Keratinocyte (primary cell): Measurements from ENCODE around the gene CDH13. TPM values are rescaled to one million over a fixed set of nuclear protein-coding genes. Genes with fewer than 3 reads are reported as not detected.

Source experiments
- DNase-seq: peaks from one replicate; pipeline ENCODE4 v3.0.0-alpha.2; 2011; ENCODE audit warnings: low read depth, missing footprints, low spot score
- FAIRE-seq: peaks from 2 replicates; lab custom pipeline; 2011; peaks lifted over from hg19 to GRCh38; lab: Jason Lieb, UNC
- H2AFZ ChIP-seq: 2 replicates; pipeline ENCODE4 v1.6.0; 2012; ENCODE audit warnings: low read length, control low read depth, inconsistent platforms; ENCODE audit not compliant: control insufficient read depth
- H3K27ac ChIP-seq: 2 replicates; pipeline ENCODE4 v1.5.1; 2011; ENCODE audit warnings: low read length; ENCODE audit not compliant: control insufficient read depth, insufficient read depth
- H3K27me3 ChIP-seq: 3 replicates; pipeline ENCODE4 v1.6.0; 2011; ENCODE audit warnings: low read length; ENCODE audit not compliant: control insufficient read depth, insufficient read depth; ENCODE audit errors: extremely low read depth
- H3K36me3 ChIP-seq, 2 experiments: 2 replicates in 1 of 2; 3 replicates in 1 of 2; pipeline ENCODE4 v1.5.1; 2011; ENCODE audit warnings: low read length in 2 of 2, mild to moderate bottlenecking in 1 of 2; ENCODE audit not compliant: control insufficient read depth in 2 of 2, insufficient read depth in 2 of 2; ENCODE audit errors: extremely low read depth in 1 of 2
- H3K4me1 ChIP-seq: 3 replicates; pipeline ENCODE4 v1.5.1; 2011; ENCODE audit warnings: low read length; ENCODE audit not compliant: control insufficient read depth, insufficient read depth; ENCODE audit errors: extremely low read depth
- H3K4me2 ChIP-seq: 3 replicates; pipeline ENCODE4 v1.6.0; 2011; ENCODE audit warnings: low read depth, low read length; ENCODE audit not compliant: control insufficient read depth, insufficient read depth; ENCODE audit errors: extremely low read depth
- H3K4me3 ChIP-seq, 3 experiments: fragments of 200-600 bp in 1 of 3; sonication (generic) in 1 of 3; 2 replicates in 2 of 3; 3 replicates in 1 of 3; pipeline ENCODE4 v1.5.1; 2011 to 2016; ENCODE audit warnings: low read length in 3 of 3, mild to moderate bottlenecking in 3 of 3, control low read depth in 2 of 3, inconsistent platforms in 1 of 3, low read depth in 1 of 3, mixed read lengths in 1 of 3, mixed run types in 1 of 3, moderate library complexity in 1 of 3; ENCODE audit not compliant: control insufficient read depth in 2 of 3, insufficient read depth in 2 of 3; ENCODE audit errors: extremely low read depth in 1 of 3
- H3K79me2 ChIP-seq: 2 replicates; pipeline ENCODE4 v1.6.0; 2012; ENCODE audit warnings: low read length; ENCODE audit not compliant: control insufficient read depth, insufficient read depth
- H3K9ac ChIP-seq: 3 replicates; pipeline ENCODE4 v1.6.0; 2011; ENCODE audit warnings: low read length; ENCODE audit not compliant: control insufficient read depth, insufficient read depth; ENCODE audit errors: extremely low read depth
- H3K9me1 ChIP-seq: 3 replicates; pipeline ENCODE4 v1.6.0; 2011; ENCODE audit warnings: low read length; ENCODE audit not compliant: control insufficient read depth, insufficient read depth; ENCODE audit errors: extremely low read depth
- H3K9me3 ChIP-seq: 2 replicates; pipeline ENCODE4 v1.5.1; 2012; ENCODE audit warnings: low read depth, low read length; ENCODE audit not compliant: control insufficient read depth
- H4K20me1 ChIP-seq: 3 replicates; pipeline ENCODE4 v1.6.0; 2011; ENCODE audit warnings: low read length; ENCODE audit not compliant: control insufficient read depth, insufficient read depth; ENCODE audit errors: extremely low read depth
- EZH2 ChIP-seq: IDR thresholded peaks from one replicate; pipeline ENCODE4 v1.6.1; 2012; ENCODE audit warnings: inconsistent platforms, mild to moderate bottlenecking, low read length, moderate library complexity
- dilution Hi-C: fragments of 300-500 bp; cut with MboI; formaldehyde crosslinking; loops from one replicate; pipeline ENCODE4 v1.7.0; 2020; ENCODE audit warnings: low sequenced_read_pairs; ENCODE audit not compliant: extremely low pct_ligation_motif_present
- polyA plus RNA-seq, 5 experiments: library from polyadenylated mRNA; depleted of rRNA in 3 of 5; stranded (reverse) in 3 of 5; stranded (forward) in 1 of 5; unstranded in 1 of 5; fragments of >200 nt; gene quantifications; 1 replicate in 1 of 5; 2 replicates in 3 of 5; 3 replicates in 1 of 5; pipeline versions ENCODE4 v1.2.1 to v1.2.3, GENCODE V29; 2011 to 2012; ENCODE audit warnings: missing spikeins in 2 of 5, low read depth in 1 of 5, low replicate concordance in 1 of 5
- TF ChIP-seq, protein P1 (sequence below), 3 experiments: IDR thresholded peaks in 1 of 3; conservative IDR thresholded peaks in 1 of 3; optimal IDR thresholded peaks in 1 of 3; 2 replicates in 2 of 3; 3 replicates in 1 of 3; pipeline versions ENCODE3 to v1.5.1; 2011; ENCODE audit warnings: low read length in 3 of 3, mild to moderate bottlenecking in 3 of 3, moderate library complexity in 2 of 3, control low read depth in 1 of 3, inconsistent platforms in 1 of 3; ENCODE audit not compliant: insufficient read depth in 2 of 3; ENCODE audit errors: extremely low read depth in 1 of 3

The CDH13 gene
- polyA plus RNA-seq, 1 donor (not counting 4 experiments of a cell fraction or from before 2014, with no cell fraction given) = 111 TPM

DNA sequence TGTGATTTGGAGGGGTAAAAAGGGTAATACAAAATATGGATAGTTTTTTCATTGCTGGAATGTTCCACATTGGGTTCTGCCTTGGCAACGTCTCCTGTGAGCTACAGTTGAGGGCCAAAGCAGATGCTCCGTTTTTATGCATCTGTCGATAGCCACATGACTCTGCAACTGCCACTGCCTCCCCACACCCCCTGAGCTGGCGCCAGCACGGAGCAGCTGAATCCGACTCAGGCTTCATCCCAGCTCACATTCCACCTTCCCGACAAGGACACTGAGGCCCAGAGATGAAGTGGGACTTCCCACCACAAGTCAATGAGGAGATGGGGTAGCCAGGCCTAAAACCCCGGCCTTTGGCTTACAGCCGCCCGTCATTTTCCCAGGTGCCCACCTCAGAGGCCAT, 334.1 kb downstream of the CDH13 start:
- no peak overlapping the region for H3K27ac ChIP-seq
- dilution Hi-C loops = no loop called here
- no peak for FAIRE-seq

DNA sequence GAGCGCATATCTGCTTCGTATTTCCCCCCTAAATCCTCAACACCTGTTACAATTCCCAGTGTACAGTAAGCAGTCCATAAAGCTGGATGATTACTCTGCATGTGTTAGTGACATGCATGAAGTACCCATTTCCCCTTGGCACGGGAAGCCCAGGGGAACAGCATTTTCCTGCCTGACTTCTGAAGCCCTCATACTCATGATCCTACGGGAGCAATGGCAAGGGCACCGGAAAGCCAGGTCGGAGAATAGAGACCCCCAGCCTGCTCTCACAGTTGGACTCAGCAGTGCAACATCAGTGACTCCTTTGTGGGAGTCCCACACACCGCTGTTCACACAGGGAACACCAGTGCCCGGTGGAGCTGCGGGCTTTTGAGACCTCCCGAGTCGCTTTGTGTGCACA, 336.9 kb downstream of the CDH13 start:
- Histone ChIP-seq H3K27ac (no peak overlapping the region), H3K9me3 (no peaks in the 10 kb centered on the region), H3K4me3 (no peak overlapping the region), H4K20me1 (no peaks in the 10 kb centered on the region), H3K36me3 (no peaks in the 10 kb centered on the region), H3K27me3 (no peaks in the 10 kb centered on the region), H3K9me1 (no peaks in the 10 kb centered on the region), H3K4me1 (no peaks in the 10 kb centered on the region), H3K9ac (no peak overlapping the region), H3K79me2 (no peaks in the 10 kb centered on the region), H2AFZ (no peak overlapping the region), H3K4me2 (no peak overlapping the region)
- FAIRE-seq = no peak
- TF ChIP-seq, protein P1, sequence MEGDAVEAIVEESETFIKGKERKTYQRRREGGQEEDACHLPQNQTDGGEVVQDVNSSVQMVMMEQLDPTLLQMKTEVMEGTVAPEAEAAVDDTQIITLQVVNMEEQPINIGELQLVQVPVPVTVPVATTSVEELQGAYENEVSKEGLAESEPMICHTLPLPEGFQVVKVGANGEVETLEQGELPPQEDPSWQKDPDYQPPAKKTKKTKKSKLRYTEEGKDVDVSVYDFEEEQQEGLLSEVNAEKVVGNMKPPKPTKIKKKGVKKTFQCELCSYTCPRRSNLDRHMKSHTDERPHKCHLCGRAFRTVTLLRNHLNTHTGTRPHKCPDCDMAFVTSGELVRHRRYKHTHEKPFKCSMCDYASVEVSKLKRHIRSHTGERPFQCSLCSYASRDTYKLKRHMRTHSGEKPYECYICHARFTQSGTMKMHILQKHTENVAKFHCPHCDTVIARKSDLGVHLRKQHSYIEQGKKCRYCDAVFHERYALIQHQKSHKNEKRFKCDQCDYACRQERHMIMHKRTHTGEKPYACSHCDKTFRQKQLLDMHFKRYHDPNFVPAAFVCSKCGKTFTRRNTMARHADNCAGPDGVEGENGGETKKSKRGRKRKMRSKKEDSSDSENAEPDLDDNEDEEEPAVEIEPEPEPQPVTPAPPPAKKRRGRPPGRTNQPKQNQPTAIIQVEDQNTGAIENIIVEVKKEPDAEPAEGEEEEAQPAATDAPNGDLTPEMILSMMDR (optimal IDR thresholded peaks at IDR 0.05 in 1 of 3, IDR thresholded peaks at IDR 0.05 in 1 of 3, conservative IDR thresholded peaks at IDR 0.05 in 1 of 3; ENCODE audit: extremely low read depth in 1 of 3, insufficient read depth in 2 of 3, low read length in 3 of 3) = no peak
- no peak for TF ChIP-seq EZH2
- no peak for DNase-seq
- dilution Hi-C loops = no loop called here

More for the DNA sequence above, 334.1 kb downstream of the CDH13 start:
- Histone ChIP-seq H3K36me3 (no peaks in the 10 kb centered on the region), H3K79me2 (no peaks in the 10 kb centered on the region), H3K4me2 (no peak overlapping the region), H3K4me1 (no peaks in the 10 kb centered on the region), H4K20me1 (no peaks in the 10 kb centered on the region), H2AFZ (no peak overlapping the region), H3K9me1 (no peaks in the 10 kb centered on the region), H3K9ac (no peak overlapping the region), H3K4me3 (no peak overlapping the region), H3K9me3 (no peaks in the 10 kb centered on the region), H3K27me3 (no peaks in the 10 kb centered on the region)
- TF ChIP-seq EZH2 = no peak
- TF ChIP-seq, protein P1 (optimal IDR thresholded peaks at IDR 0.05 in 1 of 3, IDR thresholded peaks at IDR 0.05 in 1 of 3, conservative IDR thresholded peaks at IDR 0.05 in 1 of 3; ENCODE audit: extremely low read depth in 1 of 3, insufficient read depth in 2 of 3, low read length in 3 of 3) = no peak
- DNase-seq = no peak
